Inferior parietal cortex (tissue), 1 donor: ENCODE data around the gene LIMCH1.
"Not testable (repeated sequence)": the region's sequence is repeated elsewhere in the genome, so short reads cannot be mapped to it uniquely, and the experiment has no call there.

Experiments
- DNase-seq: peaks from one replicate; pipeline ENCODE4 v3.0.0-alpha.2; 2016; ENCODE audit errors: extremely low spot score

Gene LIMCH1

DNA sequence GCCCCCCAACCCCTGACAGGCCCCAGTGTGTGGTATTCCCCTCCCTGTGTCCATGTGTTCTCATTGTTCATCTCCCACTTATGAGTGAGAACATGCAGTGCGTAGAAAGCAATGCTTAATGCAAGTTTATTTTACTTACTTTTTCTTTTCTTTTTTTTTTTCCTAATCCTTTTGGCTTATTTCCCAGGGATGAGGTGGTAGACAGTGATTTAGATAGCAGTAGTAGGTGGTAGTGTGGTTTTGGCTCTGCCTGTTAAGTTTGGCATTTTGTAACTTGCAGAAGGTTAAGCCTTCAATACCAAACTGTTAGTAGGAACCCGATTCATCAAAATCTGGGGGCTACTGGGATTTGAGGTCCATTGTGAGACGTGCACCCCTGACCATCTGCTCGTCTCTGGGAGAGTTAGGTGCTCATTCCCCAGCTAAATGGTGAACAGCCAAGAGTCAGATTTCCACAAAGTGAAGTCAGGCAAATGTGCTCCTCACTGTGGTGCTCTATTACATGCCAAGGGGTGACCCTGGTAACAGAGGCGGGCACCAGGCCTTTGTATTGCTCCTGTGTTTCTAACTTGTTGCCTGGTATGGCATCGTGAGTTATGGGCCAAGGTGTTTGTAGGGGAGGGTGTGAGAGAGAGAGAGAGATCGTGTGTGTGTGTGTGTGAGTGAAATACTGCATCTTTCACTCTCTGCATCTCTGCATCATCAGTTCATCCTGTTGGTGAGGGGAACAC, 140.3 kb downstream of the LIMCH1 start:
- no peak for DNase-seq

DNA sequence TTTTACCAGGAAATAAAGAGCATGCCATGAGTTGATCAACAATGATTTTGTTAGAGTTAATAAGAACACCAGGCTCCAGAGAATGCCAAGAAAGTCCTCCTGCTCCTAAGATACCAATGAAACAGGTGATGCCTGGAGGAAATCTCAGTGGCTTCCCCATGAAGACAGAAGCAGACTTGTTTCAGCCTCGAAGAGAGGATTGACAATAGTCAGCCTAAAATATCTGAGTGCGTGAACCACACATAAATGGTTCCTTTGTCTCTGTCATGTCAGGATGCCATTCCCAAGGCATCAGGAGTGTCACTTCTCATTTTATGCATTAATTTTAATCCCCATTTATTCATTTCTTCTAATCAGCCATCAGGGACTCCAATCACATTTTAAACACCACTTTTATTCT, 141.0 kb downstream of the LIMCH1 start:
- no peak for DNase-seq

DNA sequence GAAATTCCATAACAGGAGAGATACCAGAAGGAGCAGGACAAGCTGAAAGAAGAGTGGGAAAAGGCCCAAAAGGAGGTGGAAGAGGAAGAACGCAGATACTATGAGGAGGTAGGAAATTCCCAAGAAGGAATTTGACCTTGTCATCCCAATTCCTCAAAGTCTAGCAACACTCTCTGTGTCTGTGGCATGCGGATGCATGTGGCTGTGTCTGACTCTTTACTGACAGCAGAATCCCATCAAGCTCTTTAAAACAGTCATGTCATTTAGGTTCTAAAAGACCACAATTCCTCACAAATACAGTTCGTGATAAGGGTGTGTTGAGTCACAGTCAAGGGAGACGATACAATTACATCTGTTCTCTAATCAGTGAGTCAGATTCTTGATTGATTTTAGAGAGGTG, 142.0 kb downstream of the LIMCH1 start:
- DNase-seq = no peak

DNA sequence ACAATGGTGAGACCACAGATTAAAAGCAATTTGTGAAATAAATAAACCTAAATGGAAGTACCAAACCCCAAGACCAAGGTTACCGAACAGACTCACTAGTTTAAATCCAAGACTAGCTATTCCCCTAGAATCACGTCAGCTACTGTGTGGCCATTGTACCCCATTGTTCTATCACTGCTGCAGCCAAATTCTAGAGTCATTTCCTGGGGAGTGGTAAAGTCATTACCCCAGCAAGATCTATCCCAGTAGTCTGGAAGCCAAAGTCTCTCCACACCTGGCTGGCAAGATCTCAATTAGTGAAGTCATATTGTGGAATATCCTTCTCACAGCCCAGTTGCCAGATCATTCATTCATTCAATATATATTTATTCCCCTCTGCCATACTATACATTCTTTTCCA, 143.1 kb downstream of the LIMCH1 start:
- no peak for DNase-seq

DNA sequence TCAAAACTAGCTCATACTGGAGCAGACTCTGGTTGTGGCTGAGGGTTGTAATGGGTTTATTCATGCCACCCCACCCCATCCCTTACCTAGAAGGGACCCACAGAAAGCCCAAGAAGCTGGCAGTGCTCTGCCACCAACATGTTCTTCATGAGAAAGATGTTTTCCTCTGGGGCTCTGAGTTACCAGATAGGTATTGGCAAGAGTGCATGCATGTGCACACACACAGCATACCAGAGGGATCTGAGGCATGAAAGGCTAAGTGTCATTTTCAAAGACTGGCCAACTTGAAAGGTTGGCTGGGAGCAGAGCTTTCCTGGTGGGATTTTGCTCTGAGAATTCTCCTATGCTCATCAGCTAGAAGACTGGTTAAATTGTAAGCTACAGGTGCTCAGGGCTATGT, 145.4 kb downstream of the LIMCH1 start:
- no peak for DNase-seq

DNA sequence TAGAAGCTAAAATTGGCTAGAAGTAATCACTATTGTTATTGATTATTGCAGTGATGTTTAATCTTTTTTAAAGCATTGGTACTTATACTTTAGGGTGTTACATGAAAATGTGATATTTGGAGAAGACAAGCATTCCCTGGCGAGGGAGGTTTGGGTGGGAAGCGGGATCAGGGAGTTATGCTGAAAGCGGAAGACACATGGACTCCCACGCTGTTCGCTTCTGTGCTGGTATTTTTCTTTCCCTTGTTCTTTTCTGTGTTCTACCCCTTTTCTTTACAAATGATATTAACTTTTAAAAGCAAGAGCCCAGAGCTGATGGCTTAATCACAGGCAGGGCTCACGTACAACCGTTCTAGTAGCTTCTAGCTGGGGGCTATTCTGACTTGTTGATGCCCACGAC, 148.9 kb downstream of the LIMCH1 start:
- no peak for DNase-seq

DNA sequence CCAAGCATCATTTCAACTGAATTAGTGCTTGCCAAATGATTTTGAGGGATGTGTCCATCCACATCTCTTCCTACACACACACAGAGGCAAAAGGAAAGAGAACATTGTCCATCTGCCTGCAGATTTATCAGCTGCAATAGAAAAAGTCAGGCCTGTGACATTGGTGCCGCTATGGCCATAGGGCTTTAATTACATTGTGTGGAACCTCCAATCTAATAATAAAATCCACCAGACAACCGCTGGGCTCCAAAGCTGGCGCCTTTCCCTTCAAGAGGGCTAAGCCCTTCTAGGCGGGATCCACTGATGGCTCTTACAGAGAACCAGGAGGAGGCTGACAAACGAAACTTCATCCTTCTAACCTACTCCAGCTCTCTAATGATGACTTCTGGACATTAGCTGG, 150.0 kb downstream of the LIMCH1 start:
- no peak for DNase-seq

DNA sequence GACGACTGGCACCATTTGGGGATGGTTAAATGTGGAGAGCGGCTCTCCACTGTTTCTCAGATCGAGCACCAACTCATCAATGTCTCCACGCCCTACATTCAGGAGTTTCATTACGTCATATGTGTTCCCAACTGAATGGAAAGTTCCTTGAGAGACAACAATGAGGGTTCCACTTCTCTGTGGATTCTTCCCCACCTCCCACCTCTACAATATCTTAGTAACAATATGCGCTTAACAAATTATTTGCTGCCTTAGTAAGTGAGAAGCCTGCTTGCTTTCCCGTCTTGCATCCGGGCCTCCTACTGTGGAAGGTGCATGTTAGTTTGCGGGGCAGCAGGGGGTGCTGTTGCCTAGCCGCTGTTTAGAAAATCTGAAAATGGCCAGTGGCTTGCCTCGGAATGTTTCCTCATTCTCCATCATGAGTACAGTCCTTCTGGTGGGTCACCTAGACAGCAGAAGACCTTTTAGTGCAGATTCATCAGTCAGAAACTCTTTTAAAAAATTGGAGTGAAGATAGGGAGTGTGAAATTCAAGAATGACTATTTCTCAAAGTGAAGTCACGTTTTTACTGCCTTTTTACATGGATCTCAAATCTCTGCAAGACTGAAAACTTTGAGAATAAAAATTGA, 154.9 kb downstream of the LIMCH1 start:
- peak; percentile 70 for DNase-seq

DNA sequence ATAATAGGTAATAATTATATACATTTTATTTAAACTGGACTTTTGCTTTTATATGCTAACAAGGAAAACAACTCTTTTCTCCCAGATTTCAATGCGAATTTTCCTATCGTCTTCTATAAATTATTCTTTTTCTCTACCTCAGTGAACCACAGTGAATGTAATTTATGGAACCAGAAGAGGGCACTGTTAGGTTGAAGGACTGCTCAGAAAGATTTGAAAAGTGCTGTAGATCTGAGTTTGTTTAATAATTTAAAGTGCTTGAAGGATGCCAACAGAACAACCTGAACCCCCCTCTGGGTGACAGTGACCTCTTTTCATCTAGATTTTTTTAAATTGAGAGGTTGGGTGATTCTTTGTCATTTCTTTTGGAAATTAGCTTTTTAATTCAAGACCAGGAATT, 155.7 kb downstream of the LIMCH1 start:
- DNase-seq = no peak

DNA sequence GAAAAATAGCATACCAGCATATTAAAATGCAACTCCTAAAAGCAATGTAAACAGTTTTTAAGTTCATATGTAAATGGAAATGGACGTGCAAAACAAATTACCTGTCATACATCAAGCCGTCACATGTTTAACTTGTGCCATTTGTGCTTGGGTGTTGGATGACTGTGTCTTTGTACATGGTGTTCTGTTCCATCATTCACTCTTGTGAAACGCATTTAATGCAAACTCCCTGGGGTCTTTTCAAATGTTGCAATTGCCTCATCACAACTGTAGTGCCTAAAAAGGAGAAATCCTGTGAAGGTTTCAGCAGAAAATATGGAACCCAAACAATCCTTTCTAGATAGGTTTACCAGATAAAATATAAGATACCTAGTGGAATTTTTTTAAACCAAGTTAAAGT, 158.2 kb downstream of the LIMCH1 start:
- DNase-seq = no peak

DNA sequence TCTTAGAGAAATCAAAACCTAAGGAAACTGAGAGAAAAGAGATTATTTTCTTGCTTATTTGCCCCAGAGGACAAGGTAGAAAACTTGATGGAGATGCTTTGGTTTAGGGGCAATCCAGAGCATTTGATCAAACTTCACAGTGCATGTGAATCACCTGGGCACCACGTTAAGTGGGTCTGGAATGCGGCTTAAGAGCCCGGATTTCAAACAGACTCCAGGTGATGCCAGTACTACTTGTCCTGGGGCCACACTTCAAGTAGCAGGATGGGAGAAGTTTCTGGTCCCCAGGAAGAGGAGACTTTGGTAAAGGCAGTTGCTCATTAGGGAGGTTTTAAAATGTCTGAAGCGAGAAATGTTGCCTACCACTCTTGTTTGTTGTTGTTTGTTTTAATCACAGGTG, 158.8 kb downstream of the LIMCH1 start:
- DNase-seq = no peak

DNA sequence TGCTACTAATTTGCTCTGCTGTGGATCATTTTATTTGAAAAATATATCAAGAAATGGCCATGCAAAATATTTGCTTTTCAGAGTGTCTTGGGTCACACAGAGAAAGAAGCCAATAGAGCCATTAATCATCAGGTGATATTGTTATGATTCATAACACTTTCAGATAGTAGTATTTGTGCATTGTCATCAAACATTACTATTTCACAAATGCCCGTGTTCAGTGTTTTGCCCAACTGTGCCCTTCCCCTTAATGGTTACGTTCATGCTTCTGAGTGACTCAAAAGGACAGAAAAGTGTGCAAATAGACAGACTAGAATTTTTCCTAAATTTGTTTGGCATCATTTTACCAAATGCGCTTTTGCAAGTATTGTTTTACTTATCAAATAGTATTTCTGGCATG, 164.0 kb downstream of the LIMCH1 start:
- no peak for DNase-seq

DNA sequence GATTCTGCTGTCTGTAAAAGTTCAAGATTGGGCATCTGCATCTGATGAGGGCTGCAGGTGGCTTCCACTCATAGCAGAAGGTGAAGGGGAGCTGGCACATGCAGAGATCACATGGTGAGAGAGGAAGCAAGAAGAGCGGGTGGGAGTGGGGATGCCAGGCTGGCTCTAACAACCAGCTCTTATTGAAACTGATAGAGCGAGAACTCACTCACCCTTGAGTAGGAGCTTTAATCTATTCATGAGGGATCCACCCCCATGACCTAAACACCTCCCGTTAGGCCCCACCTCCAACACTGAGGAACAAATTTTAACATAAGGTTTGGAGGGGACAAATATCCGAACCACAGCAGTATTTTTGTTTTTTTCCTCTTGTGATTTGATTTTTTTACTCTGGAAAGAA, 164.8 kb downstream of the LIMCH1 start:
- DNase-seq = no peak

DNA sequence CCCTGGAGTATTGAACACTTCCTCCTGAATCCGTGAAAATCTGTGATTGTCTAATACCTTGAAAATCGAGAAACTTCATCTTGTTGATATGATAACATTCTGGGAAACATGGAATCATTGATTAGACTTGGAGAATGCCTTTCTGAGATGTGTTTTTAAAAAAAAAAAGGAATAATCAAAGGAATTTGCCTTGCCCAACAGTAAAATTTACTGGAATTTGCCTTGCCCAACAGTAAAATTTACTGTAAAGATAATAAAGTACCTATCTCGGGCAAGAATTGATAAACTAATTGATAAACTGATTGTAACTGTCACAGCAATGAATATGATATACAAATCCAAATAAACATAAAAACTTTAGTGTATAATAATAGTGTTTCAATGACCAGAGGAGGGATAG, 165.8 kb downstream of the LIMCH1 start:
- DNase-seq = no peak

DNA sequence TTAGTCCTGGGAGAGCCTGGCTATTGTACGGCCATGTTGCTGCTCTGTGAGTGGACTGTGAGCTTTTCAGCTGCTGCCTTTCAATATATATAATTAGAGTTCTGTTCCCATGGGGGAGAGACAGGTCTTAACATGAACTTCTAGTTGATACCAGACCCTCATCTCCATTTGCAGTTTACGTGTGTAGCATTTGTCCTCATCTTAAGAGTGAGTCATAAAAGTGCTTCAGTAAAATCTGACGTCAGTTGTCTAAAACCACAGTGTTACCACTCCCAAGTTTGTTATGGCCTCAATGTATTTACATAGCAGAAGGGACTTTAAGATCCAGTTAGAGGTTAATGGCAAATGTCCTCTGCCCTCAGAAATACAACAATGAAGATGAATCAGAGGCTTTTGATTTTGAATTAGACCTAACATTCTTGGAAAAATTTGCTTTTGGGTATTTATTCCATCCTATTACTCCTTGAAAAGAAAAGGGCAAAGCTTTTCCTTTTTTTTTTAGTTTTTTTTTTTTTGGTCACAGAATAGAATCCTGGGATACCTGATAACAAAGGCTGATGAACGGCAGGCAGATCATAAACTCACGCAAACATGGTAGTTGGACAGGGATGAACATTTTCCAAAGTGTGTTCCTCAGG, 172.0 kb downstream of the LIMCH1 start:
- no peak for DNase-seq

DNA sequence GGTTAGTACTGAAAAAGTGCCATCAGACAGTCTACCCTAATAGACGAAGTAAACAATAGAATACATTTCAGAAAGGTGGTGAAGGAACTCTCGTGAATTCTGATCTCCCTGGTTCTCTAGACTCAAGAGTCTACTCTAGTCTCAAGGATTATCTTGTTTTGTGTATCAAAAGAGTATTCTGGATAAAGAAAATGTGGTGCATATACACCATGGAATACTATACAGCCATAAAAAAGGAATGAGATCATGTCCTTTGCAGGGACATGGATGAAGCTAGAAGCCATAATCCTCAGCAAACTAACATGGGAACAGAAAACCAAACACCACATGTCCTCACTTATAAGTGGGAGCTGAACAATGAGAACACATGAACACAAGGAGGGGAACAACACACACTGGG, 173.7 kb downstream of the LIMCH1 start:
- DNase-seq = not testable (repeated sequence)

DNA sequence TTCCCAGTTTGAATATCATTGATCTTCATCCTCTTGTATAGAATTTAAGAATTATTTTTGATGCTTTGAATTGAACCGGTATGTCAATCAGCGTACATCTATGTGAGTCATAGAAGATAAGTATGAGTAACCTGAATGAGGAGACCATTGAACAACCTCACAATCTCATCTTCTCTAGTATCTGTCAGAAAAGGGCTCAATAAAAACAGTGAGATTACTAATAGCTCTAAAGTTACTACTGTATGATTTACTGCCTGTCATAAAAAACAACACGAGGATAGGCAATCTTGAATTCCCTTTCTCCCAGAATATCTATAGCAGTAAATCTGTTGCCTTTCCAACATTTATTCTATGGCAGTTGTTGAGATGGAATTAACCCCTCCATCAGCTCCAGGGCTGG, 174.5 kb downstream of the LIMCH1 start:
- DNase-seq = no peak

DNA sequence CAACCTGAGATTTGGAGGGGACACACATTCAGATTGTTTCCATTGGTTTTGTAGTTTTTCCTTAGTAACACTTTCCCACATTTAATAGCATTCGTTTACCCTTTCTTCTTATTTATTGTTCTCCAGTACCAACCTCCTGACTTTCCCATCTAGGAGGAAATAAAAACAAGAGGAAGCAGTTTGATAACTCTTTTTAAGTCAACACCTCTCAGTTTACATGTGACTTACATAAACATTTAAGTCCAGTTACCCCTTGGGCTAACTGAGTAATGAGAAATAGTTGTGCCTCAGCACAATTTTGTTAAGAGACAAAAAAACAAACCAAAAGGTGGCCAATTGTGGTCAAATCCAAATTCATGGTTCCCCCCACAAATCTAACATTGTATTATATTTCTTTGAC, 175.8 kb downstream of the LIMCH1 start:
- no peak for DNase-seq

DNA sequence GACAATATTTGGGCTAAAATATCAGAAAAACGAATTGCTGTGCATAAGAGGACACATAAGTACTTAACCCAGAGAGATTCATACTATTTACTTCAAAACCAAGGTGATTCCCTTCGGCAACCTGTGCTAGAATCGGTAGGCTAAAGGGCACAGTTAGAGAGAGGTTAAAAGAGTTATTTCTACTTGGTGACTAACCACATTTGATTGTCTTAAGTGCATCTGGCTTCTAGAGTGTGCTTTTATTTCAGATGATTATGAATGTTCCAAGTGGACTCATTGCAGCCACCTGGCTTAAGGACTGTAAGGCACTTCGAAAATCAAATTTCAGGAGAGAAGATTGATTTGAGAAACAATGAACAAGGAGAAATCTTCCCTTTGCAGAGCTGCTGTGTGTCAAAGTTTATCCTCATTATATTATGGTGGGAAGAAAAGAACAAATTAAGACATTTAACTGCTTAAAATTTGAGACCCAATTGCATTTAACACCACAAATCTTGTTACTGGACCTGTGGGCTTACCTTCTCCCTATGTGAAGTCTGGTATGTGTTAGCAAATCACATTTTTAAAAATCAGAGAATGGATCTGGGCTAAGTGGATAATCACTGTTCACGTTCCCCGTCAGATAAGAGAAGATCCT, 176.5 kb downstream of the LIMCH1 start:
- DNase-seq = no peak

DNA sequence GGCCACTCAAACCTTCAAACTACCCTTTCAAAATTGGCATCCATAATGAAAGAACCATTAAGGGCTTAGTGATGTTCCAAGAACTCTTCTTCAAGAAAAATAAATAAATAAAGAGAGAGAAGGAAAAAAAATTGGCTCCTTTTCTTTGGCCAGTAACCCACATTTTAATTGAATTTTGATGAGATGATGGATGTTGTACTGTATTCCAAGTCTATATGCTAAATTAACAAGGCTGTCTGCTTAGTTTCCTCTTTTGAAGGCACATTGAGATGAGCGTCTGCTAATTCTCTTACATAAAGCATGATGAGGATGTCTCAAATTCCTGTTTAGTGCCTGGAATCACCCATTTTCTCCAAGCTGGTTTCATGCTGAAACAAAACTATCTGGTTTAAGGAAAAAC, 177.2 kb downstream of the LIMCH1 start:
- no peak for DNase-seq

DNA sequence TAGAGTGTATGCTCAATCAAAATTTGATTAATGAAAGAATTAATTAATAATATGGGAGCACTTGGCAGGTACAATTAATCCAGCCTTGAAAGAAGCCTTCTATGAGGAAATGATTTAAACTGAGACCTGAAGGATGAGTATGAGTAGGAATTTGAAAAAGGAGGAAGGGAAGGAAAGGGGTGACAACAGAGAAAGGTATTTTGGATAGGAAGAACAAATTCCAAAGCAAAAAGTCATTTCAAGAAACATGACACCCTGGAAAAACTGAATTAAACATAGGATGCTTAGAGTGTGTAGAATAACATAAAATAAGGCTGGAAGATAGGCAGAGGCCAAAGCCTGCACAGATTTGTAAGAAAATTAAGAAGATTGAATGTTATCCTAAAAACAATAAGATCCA, 180.9 kb downstream of the LIMCH1 start:
- DNase-seq = no peak

DNA sequence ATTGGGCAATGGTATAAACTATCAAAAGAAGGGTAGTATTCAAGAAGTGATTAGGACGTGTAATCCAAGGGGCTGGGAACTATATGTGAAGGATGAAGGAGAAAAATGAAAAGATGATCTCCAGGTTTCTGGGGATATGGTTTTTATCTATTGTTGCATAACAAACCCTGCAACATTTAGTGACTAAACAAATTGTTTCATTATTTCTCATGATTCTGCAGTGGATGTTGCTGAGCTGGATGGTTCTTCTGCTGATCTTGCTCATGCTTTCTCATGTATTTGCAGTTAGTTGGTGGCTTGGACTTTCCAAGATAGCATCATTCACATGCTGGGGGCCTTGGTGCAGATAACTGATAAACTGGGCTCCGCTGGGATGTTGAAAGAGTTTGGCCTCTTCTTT, 181.5 kb downstream of the LIMCH1 start:
- DNase-seq = no peak

DNA sequence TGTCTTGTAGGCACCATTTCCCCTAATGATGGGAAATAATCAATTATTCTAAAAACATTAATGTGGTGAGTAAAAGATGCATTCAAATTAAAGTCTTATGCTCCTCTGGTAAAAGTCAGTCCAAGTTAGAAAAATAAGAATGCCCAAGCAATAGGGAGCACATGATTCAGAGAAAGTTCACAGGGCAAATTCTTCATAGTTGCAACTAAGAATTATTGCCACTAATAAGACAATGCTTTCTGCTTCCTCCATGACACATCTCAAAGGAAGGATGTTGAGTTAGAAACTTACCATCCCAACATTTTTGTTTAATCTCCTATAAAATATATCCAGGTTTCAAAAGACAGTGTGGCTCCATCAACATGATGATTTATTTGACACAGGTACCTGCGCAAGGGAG, 184.2 kb downstream of the LIMCH1 start:
- no peak for DNase-seq
